Middle frontal gyrus (tissue), 1 donor: Measurements from ENCODE around the gene MVB12B.

Experiments used
- DNase-seq: peaks from one replicate; pipeline ENCODE4 v3.0.0-alpha.2; 2015; ENCODE audit warnings: low spot score; ENCODE audit errors: extremely low spot score

The MVB12B gene

GRCh38 chr9:126383406-126384046, 56.9 kb downstream of the MVB12B start:
- DNase-seq, result no peak

GRCh38 chr9:126384926-126385325, 58.3 kb downstream of the MVB12B start:
- no peak for DNase-seq

- no peak for DNase-seq
Measured at GRCh38 chr9:126386088-126386487, 59.5 kb downstream of the MVB12B start.

- DNase-seq, result no peak
Measured at GRCh38 chr9:126386776-126387175, 60.1 kb downstream of the MVB12B start.

GRCh38 chr9:126388964-126389708, 62.5 kb downstream of the MVB12B start:
- no peak for DNase-seq

GRCh38 chr9:126389992-126390391, 63.4 kb downstream of the MVB12B start:
- no peak for DNase-seq

GRCh38 chr9:126390923-126391322, 64.3 kb downstream of the MVB12B start:
- no peak for DNase-seq

- no peak for DNase-seq
Measured at GRCh38 chr9:126391713-126392661, 65.4 kb downstream of the MVB12B start.

- DNase-seq, result no peak
Measured at GRCh38 chr9:126392662-126393371, 66.2 kb downstream of the MVB12B start.

GRCh38 chr9:126393876-126394275, 67.2 kb downstream of the MVB12B start:
- DNase-seq, result no peak

- no peak for DNase-seq
Measured at GRCh38 chr9:126394802-126395201, 68.2 kb downstream of the MVB12B start.

GRCh38 chr9:126395439-126396212, 69.0 kb downstream of the MVB12B start:
- DNase-seq, result no peak

GRCh38 chr9:126397056-126397455, 70.4 kb downstream of the MVB12B start:
- no peak for DNase-seq

- DNase-seq, result peak; percentile 81
Measured at GRCh38 chr9:126398403-126399058, 71.9 kb downstream of the MVB12B start.

GRCh38 chr9:126399251-126399650, 72.6 kb downstream of the MVB12B start:
- DNase-seq, result no peak

- no peak for DNase-seq
Measured at GRCh38 chr9:126399789-126400188, 73.2 kb downstream of the MVB12B start.

- no peak for DNase-seq
Measured at GRCh38 chr9:126400571-126400970, 73.9 kb downstream of the MVB12B start.

GRCh38 chr9:126401107-126401506, 74.5 kb downstream of the MVB12B start:
- DNase-seq, result no peak

- no peak for DNase-seq
Measured at GRCh38 chr9:126401581-126401980, 75.0 kb downstream of the MVB12B start.

- DNase-seq, result no peak
Measured at GRCh38 chr9:126403397-126403796, 76.8 kb downstream of the MVB12B start.
